Choroid plexus epithelial cell (primary cell): ENCODE data around the gene PRR14L.
"Not testable (repeated sequence)": the region's sequence is repeated elsewhere in the genome, so short reads cannot be mapped to it uniquely, and the experiment has no call there.

Source experiments
- DNase-seq: peaks from one replicate; pipeline ENCODE4 v3.0.0-alpha.2; 2010; ENCODE audit warnings: low read depth
- H3K4me3 ChIP-seq: 2 replicates; pipeline ENCODE4 v1.5.1; 2011; ENCODE audit warnings: low read depth, mild to moderate bottlenecking, control low read depth, low read length, moderate library complexity
- TF ChIP-seq, protein P1 (sequence below): conservative IDR thresholded peaks from 2 replicates; pipeline ENCODE4 v1.5.1; 2011; ENCODE audit warnings: low read depth, mild to moderate bottlenecking, control low read depth, inconsistent platforms, low read length, moderate library complexity

The PRR14L gene

DNA sequence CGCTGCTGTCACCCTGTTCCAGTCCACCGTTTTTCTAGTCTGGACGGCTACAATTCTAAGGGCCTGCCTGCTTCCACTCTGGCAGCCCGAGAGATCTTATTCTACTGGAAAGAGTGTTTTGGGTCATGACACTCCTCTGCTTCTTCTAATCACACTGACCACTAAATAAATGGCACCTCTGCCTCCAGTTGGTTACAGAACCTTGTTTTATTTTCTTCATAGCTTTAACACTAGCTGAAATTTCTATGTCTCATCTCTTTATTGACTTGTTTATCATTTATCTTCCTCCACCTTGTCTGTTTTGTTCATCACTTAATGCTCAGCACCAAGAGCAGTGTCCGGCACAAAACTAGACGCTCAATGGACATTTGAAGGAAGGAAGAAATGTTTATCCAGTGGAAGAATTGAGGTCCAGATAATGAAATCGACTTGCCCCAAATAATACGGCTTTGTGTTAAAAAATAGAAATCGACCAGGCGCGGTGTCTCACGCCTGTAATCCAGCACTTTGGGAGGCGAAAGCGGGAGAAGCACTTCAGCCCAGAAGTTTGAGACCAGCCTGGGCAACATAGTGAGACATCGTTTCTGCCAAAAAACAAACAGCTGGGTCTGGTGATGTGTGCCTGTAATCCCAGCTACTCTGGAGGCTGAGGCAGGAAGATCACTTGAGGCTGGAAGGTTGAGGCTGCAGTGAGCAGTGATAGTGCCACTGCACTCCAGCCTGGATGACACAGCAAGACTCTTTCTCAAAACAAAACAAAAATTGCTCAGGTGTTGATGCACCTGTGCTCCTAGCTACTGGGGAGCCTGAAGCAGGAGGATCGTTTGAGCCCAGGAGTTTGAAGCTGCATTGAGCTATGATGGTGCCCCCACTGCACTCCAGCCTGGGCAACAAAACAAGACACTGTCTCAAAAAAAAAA, 693 bp upstream of the PRR14L start:
- no peak for DNase-seq
- peak overlapping the region; percentile 98 for H3K4me3 ChIP-seq
- TF ChIP-seq, protein P1, sequence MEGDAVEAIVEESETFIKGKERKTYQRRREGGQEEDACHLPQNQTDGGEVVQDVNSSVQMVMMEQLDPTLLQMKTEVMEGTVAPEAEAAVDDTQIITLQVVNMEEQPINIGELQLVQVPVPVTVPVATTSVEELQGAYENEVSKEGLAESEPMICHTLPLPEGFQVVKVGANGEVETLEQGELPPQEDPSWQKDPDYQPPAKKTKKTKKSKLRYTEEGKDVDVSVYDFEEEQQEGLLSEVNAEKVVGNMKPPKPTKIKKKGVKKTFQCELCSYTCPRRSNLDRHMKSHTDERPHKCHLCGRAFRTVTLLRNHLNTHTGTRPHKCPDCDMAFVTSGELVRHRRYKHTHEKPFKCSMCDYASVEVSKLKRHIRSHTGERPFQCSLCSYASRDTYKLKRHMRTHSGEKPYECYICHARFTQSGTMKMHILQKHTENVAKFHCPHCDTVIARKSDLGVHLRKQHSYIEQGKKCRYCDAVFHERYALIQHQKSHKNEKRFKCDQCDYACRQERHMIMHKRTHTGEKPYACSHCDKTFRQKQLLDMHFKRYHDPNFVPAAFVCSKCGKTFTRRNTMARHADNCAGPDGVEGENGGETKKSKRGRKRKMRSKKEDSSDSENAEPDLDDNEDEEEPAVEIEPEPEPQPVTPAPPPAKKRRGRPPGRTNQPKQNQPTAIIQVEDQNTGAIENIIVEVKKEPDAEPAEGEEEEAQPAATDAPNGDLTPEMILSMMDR: no peak

GRCh38 chr22:31748490-31748889, 1.4 kb downstream of the PRR14L start:
- peak overlapping the region; percentile 98 for H3K4me3 ChIP-seq
- TF ChIP-seq, protein P1: no peak
- peak; percentile 15 for DNase-seq

GRCh38 chr22:31747441-31747840, 2.5 kb downstream of the PRR14L start:
- H3K4me3 ChIP-seq: no peak overlapping the region
- TF ChIP-seq, protein P1: no peak
- DNase-seq: no peak

- TF ChIP-seq, protein P1: no peak
- H3K4me3 ChIP-seq: no peak overlapping the region
- DNase-seq: no peak
Measured at GRCh38 chr22:31743871-31744270, 6.1 kb downstream of the PRR14L start.

GRCh38 chr22:31742682-31743081, 7.2 kb downstream of the PRR14L start:
- H3K4me3 ChIP-seq: no peak overlapping the region
- no peak for DNase-seq
- TF ChIP-seq, protein P1: no peak

- TF ChIP-seq, protein P1: no peak
- DNase-seq: no peak
- H3K4me3 ChIP-seq: no peak overlapping the region
Measured at GRCh38 chr22:31742115-31742514, 7.8 kb downstream of the PRR14L start.

GRCh38 chr22:31740314-31740713, 9.6 kb downstream of the PRR14L start:
- H3K4me3 ChIP-seq, DNase-seq: not testable (repeated sequence)
